ENCODE measurements around the gene LSM5.

DNA sequence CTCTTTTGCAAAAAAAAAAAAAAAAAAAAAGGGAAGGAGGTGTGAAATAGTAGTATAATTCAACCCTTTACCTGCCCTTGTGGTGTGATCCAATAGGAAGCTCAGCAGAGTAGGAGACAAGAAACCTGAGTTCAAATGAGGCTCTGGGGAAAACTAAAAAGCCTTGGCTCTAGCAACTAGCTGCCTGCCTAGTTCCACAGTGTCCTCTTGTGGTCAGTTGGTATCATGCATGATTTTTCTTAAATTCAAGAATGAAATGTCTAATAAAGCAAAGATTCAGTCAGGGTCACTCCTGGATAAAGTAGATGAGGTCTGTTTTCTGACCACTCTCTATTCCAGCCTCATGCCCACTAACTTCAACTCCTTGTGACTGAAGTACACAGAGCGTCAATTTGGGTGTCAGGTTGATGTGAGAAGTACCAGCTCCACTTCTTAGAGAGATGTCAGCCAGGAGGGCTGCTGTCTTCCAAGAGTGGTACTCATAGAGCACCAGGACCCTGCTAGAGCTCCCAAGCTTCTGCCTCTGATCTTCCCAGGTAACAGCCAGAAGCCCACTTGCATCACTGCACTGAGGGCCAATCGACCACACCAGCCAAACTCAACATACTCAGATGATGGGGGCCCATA is 10.5 kb downstream of the LSM5 start:
- TF ChIP-seq BHLHE40 (IDR thresholded peaks at IDR 0.05; ENCODE audit: borderline replicate concordance) (no peak), FOXK2 (IDR thresholded peaks at IDR 0.05) (no peak), CTBP1 (IDR thresholded peaks at IDR 0.05; ENCODE audit: borderline replicate concordance) (no peak), HDGF (IDR thresholded peaks at IDR 0.05; ENCODE audit: borderline replicate concordance) (no peak), SP1 (IDR thresholded peaks at IDR 0.05) (no peak), NFRKB (IDR thresholded peaks at IDR 0.05) (no peak), SUZ12 (IDR thresholded peaks at IDR 0.05) (no peak), LEF1 (IDR thresholded peaks at IDR 0.05; ENCODE audit: borderline replicate concordance) (no peak)

Data from HEK293T (cell line).